GM10248 (cell line): ENCODE data around the gene LILRA1.
"Not testable (repeated sequence)": the region's sequence is repeated elsewhere in the genome, so short reads cannot be mapped to it uniquely, and the experiment has no call there.

Source experiments
- CTCF ChIA-PET: fragments of 300-600 bp; sonication (Branson Sonifier 250); formaldehyde crosslinking; extraction: SDS; loops from one replicate; lab custom pipeline; 2021; ENCODE audit warnings: antibody characterized with exemption; lab: Yijun Ruan, JAX
- POLR2A ChIA-PET: fragments of 350-650 bp; sonication (Branson Sonifier 250); formaldehyde crosslinking; extraction: SDS; loops from one replicate; lab custom pipeline; 2020; ENCODE audit warnings: antibody characterized with exemption; lab: Yijun Ruan, JAX
- DNase-seq: peaks from one replicate; pipeline ENCODE4 v3.0.0; 2012; ENCODE audit errors: extremely low spot score
- CTCF ChIP-seq: IDR thresholded peaks from 2 replicates; pipeline ENCODE4 v1.5.1; 2012; ENCODE audit warnings: mild to moderate bottlenecking, low read depth; ENCODE audit errors: extremely low read depth, missing control alignments, control extremely low read depth

Gene LILRA1

DNA sequence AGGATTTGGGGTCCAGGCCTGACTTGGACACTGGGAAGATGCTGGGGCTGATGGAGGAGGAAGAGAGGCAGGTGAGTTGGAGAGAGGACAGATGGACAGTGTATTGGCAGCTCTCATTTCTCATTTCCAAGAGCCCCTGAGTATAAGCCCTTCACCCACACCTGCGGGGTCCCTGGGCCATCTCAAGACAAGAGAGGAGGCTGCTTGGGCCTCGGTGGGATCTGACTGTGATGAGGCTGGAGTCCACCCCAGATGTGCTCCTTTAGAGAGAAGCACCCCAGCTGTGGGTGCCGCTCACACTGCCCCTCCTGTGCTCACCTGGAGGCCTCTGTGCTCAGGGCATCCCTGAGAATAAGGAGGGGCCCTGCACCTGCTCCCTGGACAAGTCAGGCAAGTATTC lies 16.1 kb upstream of the LILRA1 start:
- CTCF ChIA-PET, result interaction anchor here (0.8 to 1.8 kb wide), 2 partner anchors 11 to 76 kb away, joined by 3 to 6 read pairs; no protein-coding TSS in a partner anchor
- no peak for DNase-seq

GRCh38 chr19:54578268-54578667 lies 15.2 kb upstream of the LILRA1 start:
- CTCF ChIA-PET, DNase-seq, POLR2A ChIA-PET: not testable (repeated sequence)

More for the DNA sequence above, 16.1 kb upstream of the LILRA1 start:
- POLR2A ChIA-PET, result no interaction called here
- no peak for TF ChIP-seq CTCF

GRCh38 chr19:54586397-54586796 lies 7.0 kb upstream of the LILRA1 start:
- no peak for DNase-seq
- no peak for TF ChIP-seq CTCF
- ChIA-PET CTCF (no interaction called here), POLR2A (no interaction called here)

DNA sequence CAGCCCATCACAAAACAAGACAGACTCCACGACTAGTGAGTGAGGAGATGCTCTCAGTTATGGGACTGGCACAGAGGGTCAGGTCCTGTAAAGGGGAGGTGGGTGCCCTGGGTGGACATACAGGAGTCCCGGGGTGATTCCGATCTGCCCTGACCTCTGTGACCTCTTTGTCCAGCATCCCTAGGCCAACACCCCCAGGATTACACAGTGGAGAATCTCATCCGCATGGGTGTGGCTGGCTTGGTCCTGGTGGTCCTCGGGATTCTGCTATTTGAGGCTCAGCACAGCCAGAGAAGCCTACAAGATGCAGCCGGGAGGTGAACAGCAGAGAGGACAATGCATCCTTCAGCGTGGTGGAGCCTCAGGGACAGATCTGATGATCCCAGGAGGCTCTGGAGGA lies 6.4 kb upstream of the LILRA1 start:
- TF ChIP-seq CTCF, result no peak
- CTCF ChIA-PET, result no interaction called here
- POLR2A ChIA-PET, result no interaction called here
- DNase-seq, result no peak

GRCh38 chr19:54593931-54594626 lies 647 bp downstream of the LILRA1 start:
- POLR2A ChIA-PET, result interaction anchor here (0.5 kb wide), 1 partner anchor 568 kb away, joined by 4 read pairs; no protein-coding TSS in a partner anchor
- CTCF ChIA-PET, DNase-seq: not testable (repeated sequence)

- ChIA-PET POLR2A (interaction anchor here (0.5 kb wide), 1 partner anchor 568 kb away, joined by 4 read pairs; no protein-coding TSS in a partner anchor), CTCF (interaction anchor here (1.5 kb wide), 1 partner anchor 39 kb away, joined by 3 read pairs; no protein-coding TSS in a partner anchor)
- no peak for DNase-seq
- TF ChIP-seq CTCF, result no peak
These were observed 1.3 kb downstream of the LILRA1 start for GRCh38 chr19:54594737-54595136.

DNA sequence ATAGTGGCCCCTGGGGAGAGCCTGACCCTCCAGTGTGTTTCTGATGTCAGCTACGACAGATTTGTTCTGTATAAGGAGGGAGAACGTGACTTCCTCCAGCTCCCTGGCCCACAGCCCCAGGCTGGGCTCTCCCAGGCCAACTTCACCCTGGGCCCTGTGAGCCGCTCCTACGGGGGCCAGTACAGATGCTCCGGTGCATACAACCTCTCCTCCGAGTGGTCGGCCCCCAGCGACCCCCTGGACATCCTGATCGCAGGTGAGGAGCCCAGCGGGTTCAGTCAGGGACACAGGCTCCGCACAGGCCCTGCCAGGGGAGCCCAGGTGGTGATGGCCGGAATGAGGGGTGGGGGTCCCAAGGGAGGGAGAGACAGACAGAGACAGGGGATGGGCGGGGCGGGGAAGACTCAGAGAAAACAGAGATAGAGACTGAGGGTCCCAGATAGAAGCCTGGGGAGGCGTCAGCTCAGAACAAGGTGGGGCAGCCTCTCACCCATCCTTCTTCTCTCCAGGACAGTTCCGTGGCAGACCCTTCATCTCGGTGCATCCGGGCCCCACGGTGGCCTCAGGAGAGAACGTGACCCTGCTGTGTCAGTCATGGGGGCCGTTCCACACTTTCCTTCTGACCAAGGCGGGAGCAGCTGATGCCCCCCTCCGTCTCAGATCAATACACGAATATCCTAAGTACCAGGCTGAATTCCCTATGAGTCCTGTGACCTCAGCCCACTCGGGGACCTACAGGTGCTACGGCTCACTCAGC lies 2.4 kb downstream of the LILRA1 start:
- DNase-seq, POLR2A ChIA-PET: not testable (repeated sequence)
- CTCF ChIA-PET, result interaction anchor here (1.5 kb wide), 1 partner anchor 40 kb away, joined by 3 read pairs; no protein-coding TSS in a partner anchor

DNA sequence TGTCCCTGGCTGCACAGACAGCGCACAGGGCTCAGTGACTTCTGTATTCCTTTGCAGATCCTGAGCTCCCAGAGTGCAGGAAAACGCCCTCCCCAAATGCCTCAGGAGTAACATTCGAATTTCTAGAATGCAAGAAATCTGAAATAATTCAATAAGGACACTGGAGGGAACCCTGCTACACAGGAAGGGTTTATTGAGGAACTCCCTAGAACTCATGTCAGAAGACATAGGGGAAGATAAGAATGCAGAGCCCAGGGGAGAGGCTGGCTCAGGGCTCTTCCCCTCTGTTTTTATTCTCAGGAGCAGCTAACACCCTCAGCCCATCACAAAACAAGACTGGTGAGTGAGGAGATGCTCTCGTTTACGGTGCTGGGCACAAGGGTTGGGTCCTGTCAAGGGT lies 6.8 kb downstream of the LILRA1 start:
- TF ChIP-seq CTCF, result no peak

More for the DNA sequence above, 6.8 kb downstream of the LILRA1 start:
- DNase-seq, result no peak
- ChIA-PET CTCF (no interaction called here), POLR2A (no interaction called here)
